Activated CD8-positive, alpha-beta memory T cell treated with anti-CD3 and anti-CD28 coated beads for 4 hours (primary cell): Measurements from ENCODE around the gene PGA3.
"Not testable (repeated sequence)": the region's sequence is repeated elsewhere in the genome, so short reads cannot be mapped to it uniquely, and the experiment has no call there.

Source experiments
- DNase-seq, 2 donors: peaks; one replicate each; pipeline ENCODE4 v3.0.0-alpha.2; 2020; ENCODE audit warnings: low read depth in 2 of 2

Gene PGA3

DNA sequence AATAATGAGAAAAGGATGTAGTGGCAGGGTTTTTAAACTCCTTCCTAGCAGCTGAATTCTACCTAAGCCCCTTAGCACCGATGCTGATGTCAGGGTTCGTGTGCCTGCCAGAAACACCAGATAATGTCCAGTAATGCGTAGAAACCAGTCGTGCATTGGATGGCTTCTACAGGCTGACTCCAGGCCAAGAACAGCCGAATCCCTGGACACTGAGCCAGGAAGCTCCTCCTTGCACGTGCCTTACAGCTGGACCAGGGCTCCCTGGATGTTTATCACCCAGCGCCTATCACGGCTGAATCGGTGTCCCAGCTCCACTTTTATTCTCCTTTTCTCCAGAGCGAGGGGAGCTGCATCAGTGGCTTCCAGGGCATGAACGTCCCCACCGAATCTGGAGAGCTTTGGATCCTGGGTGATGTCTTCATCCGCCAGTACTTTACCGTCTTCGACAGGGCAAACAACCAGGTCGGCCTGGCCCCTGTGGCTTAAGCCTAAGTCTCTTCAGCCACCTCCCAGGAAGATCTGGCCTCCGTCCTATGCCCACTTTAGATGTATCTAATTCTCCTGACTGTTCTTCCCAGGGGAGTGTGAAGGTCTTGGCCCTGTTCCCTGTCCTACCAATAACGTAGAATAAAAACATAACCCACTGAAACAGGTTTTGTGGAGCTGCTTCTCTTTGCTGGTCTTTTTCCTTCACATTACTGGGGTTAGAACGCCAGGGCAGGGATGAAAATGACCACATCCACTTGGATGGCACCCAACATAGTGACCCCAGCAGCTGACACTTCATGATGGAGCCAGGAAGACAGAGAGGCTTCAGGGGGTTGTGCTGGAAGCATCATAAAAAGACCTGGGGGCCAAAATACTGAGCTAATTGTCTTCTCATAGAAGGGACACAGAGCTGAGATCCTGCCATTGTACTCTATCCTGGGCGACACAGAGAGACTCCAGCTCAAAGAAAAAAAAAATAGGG, 47.8 kb downstream of the PGA3 start:
- DNase-seq, result not testable (repeated sequence)

DNA sequence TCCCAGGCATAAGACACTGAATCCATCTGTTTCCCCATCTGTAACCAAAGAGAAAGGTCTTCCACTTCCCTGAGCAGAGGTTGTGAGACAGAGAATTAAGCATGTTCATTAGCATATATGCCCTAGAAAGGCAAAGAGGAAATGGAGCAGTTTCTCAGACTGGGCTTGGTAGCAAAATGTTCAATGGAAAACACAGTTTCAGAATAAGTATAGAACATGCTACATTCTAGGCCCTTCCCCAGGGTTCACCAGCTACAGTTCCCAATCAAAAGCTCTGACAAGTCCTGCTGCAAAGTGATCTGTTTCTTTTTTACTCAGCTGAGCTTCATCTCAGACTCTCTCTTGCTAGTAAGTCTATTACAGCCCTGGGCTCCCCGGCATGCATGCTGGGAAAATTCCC, 49.0 kb downstream of the PGA3 start:
- not testable (repeated sequence) for DNase-seq

DNA sequence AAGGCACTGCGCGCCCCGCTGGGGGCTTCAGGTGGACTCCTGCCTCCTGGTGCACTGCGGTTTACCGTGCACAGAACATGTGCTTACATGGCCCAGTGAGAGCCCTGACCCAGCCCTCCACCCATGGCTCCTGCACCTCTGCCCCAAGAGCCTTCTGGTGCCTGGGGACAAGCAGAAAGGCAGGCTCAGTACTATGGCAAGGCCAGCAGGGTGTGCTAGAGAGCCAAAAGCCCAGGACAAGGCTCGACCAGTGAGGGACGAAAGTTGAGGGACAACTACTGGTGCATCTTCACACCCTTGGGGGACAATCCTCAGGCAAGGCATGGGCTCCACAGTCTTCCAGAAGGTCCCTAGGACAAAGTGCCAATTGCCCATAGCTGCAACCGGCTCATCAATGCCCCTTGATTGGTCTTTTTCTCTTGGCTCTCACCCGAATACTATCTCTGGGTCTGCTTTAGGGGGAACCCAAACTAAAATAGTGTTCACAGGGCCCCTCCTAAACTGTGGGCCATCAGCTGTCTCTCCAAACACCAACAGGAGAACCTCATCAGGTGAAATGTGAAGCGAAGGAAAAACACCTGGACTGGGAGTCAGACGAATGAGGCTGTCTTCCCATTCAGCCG, 51.2 kb downstream of the PGA3 start:
- DNase-seq, result peak; percentile 13 to 26

DNA sequence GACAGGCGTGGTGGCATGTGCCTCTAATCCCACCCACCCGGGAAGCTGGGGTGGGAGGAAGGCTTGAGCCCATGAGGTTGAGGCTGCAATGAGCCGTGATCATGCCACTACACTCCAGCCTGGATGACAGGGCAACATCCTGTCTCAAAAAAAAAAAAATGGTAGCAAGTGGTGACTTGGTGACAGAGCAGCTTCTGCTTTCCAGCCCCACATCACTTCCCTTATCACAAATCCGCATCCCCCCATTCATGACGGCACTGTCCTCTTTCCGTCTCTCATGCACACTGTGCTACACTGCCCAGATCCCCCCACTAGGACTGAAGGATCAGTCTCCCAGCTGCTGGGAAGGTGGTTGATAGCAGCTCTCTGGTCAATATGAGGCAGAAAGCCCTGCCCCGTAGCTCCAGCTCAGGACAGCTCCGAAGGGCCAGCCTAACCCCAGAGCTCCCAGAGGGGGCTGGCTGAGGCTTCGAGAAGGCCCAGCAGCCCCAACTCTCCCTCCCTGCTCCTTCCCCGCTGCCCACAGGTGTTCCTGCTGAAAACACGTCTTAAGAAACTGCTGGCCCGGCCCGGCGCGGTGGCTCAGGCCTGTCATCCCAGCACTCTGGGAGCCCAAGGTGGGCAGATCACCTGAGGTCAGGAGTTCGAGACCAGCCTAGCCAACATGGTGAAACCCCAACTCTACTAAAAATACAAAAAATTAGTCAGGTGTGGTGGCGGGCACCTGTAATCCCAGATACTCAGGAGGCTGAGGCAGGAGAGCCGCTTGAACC, 53.6 kb downstream of the PGA3 start:
- no peak for DNase-seq

DNA sequence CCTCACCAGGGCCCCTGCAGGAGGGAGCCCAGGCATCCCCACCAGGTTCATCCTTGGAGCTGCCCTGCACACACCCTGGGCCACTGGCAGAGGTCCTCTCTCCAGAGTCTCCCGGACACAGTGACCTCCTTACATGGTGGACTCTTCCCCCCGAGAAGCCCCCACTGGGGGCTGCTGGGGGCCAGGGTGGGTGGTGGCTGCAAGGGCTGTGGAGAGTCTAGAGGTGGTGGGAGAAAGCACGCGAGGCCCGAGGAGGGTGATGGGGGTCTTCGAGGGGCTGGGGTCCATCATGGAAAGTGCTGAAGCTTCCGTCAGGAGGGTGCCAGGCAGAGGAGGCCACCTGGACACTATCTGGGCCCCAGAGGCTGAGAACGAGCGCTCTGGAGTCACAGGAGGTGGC, 55.2 kb downstream of the PGA3 start:
- no peak for DNase-seq

DNA sequence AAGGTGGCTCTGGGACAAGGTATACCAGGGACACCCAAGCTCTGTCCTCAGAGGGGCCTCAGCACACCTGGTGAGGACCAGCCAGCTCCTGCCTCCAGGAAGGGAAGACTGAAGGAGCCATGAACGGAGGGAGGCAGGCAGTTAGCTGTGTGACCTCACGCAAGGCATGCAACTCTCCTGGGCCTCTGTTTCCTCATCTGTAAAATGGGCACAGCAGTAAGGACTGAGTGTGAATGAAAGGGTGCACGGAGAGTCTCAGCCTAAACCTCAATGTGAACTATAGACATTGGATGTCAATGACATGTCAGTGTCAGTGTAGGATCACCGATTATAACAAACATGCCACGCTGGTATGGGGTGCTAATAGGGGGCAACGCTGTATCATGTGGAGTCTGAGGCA, 56.0 kb downstream of the PGA3 start:
- DNase-seq, result no peak
